WTC11 (cell line): ENCODE measurements around the gene C12orf56. TPM values are rescaled to one million over a fixed set of nuclear protein-coding genes. Genes with fewer than 3 reads are reported as not detected.

Experiments
- ATAC-seq: fragments of 200-7000 bp; cut with Tn5 transposase; 2 replicates; pipeline ENCODE4 v1.10.0; 2021; ENCODE audit warnings: mild to moderate bottlenecking, moderate library complexity
- CTCF ChIA-PET: fragments of 300-600 bp; sonication (Branson Sonifier 250); formaldehyde crosslinking; loops from one replicate; lab custom pipeline; 2021; ENCODE audit warnings: antibody characterized with exemption; lab: Charles Lee
- POLR2A ChIA-PET: fragments of 350-600 bp; sonication (Branson Sonifier 250); formaldehyde crosslinking; loops from one replicate; lab custom pipeline; 2021; ENCODE audit warnings: antibody characterized with exemption; lab: Charles Lee
- DNase-seq: peaks from one replicate; pipeline ENCODE4 v3.0.0; 2021; ENCODE audit warnings: low spot score
- H3K27ac Mint-ChIP-seq: 2 replicates; pipeline ENCODE4 v1.8.0; 2021; ENCODE audit warnings: mixed read lengths
- H3K27me3 Mint-ChIP-seq: 2 replicates; pipeline ENCODE4 v1.8.0; 2021; ENCODE audit warnings: low read depth, mild to moderate bottlenecking, moderate library complexity, mixed read lengths
- H3K36me3 Mint-ChIP-seq: 2 replicates; pipeline ENCODE4 v1.8.0; 2021; ENCODE audit warnings: mixed read lengths
- H3K4me1 Mint-ChIP-seq: 2 replicates; pipeline ENCODE4 v1.8.0; 2022; ENCODE audit warnings: mixed read lengths
- H3K4me3 Mint-ChIP-seq: 2 replicates; pipeline ENCODE4 v1.8.0; 2021; ENCODE audit warnings: mild to moderate bottlenecking, moderate library complexity, mixed read lengths
- H3K9me3 Mint-ChIP-seq: 2 replicates; pipeline ENCODE4 v1.8.0; 2021; ENCODE audit warnings: mixed read lengths
- CBFB ChIP-seq: sonication (generic); formaldehyde crosslinking; IDR thresholded peaks from 2 replicates; pipeline ENCODE4 v1.8.1; 2022; ENCODE audit warnings: mild to moderate bottlenecking, low read depth, missing genetic modification reagents
- CREB1 ChIP-seq: sonication (generic); formaldehyde crosslinking; IDR thresholded peaks from 2 replicates; pipeline ENCODE4 v1.8.0; 2023; ENCODE audit warnings: mild to moderate bottlenecking, missing genetic modification reagents
- ESRRA ChIP-seq: sonication (generic); formaldehyde crosslinking; IDR thresholded peaks from 2 replicates; pipeline ENCODE4 v1.8.1; 2022; ENCODE audit warnings: mild to moderate bottlenecking, missing genetic modification reagents, borderline replicate concordance
- ETV6 ChIP-seq: sonication (generic); formaldehyde crosslinking; IDR thresholded peaks from 2 replicates; pipeline ENCODE4 v1.8.1; 2022; ENCODE audit warnings: mild to moderate bottlenecking, missing genetic modification reagents
- FOXJ3 ChIP-seq: sonication (generic); formaldehyde crosslinking; IDR thresholded peaks from 2 replicates; pipeline ENCODE4 v1.9.0; 2021; ENCODE audit warnings: missing genetic modification reagents, mild to moderate bottlenecking, borderline replicate concordance
- NR2C2 ChIP-seq: sonication (generic); formaldehyde crosslinking; IDR thresholded peaks from 2 replicates; pipeline ENCODE4 v1.8.0; 2022; ENCODE audit warnings: mild to moderate bottlenecking, missing genetic modification reagents
- OVOL2 ChIP-seq: fragments of 250-450 bp; sonication (Bioruptor Pico); IDR thresholded peaks from 2 replicates; pipeline ENCODE4 v1.9.0; 2021; ENCODE audit warnings: mild to moderate bottlenecking, borderline replicate concordance
- RORB ChIP-seq: fragments of 250-450 bp; sonication (Bioruptor Pico); IDR thresholded peaks from 2 replicates; pipeline ENCODE4 v1.9.0; 2021; ENCODE audit warnings: mild to moderate bottlenecking
- SOX15 ChIP-seq: fragments of 250-450 bp; sonication (Bioruptor Pico); IDR thresholded peaks from 2 replicates; pipeline ENCODE4 v1.9.0; 2021; ENCODE audit warnings: mild to moderate bottlenecking
- TCF7 ChIP-seq: sonication (generic); formaldehyde crosslinking; IDR thresholded peaks from 2 replicates; pipeline ENCODE4 v1.8.0; 2022; ENCODE audit warnings: mild to moderate bottlenecking, low read depth, missing genetic modification reagents, moderate library complexity
- TEAD4 ChIP-seq: sonication (generic); formaldehyde crosslinking; IDR thresholded peaks from 2 replicates; pipeline ENCODE4 v1.8.0; 2022; ENCODE audit warnings: mild to moderate bottlenecking, missing genetic modification reagents
- ZNF263 ChIP-seq: sonication (generic); formaldehyde crosslinking; IDR thresholded peaks from 2 replicates; pipeline ENCODE4 v1.8.1; 2022; ENCODE audit warnings: low read depth, mild to moderate bottlenecking, moderate library complexity, missing genetic modification reagents
- ZNF317 ChIP-seq: sonication (generic); formaldehyde crosslinking; IDR thresholded peaks from 2 replicates; pipeline ENCODE4 v1.8.1; 2023; ENCODE audit warnings: low read depth, mild to moderate bottlenecking, moderate library complexity, missing genetic modification reagents, borderline replicate concordance
- total RNA-seq: library from RNA; stranded (reverse); gene quantifications from 3 replicates; pipeline ENCODE4 v1.2.3, GENCODE V29; 2021
- TF ChIP-seq, protein P1 (sequence below): sonication (generic); formaldehyde crosslinking; IDR thresholded peaks from 2 replicates; pipeline ENCODE4 v1.8.1; 2022; ENCODE audit warnings: low read depth, mild to moderate bottlenecking, moderate library complexity, missing genetic modification reagents, borderline replicate concordance
- TF ChIP-seq, protein P2 (sequence below): sonication (generic); formaldehyde crosslinking; IDR thresholded peaks from 2 replicates; pipeline ENCODE4 v1.8.0; 2022; ENCODE audit warnings: mild to moderate bottlenecking, missing genetic modification reagents
- TF ChIP-seq, protein P3 (sequence below): sonication (generic); formaldehyde crosslinking; IDR thresholded peaks from 2 replicates; pipeline ENCODE4 v1.8.1; 2022; ENCODE audit warnings: mild to moderate bottlenecking, missing genetic modification reagents, moderate library complexity, borderline replicate concordance
- TF ChIP-seq, protein P4 (sequence below): sonication (generic); formaldehyde crosslinking; IDR thresholded peaks from 2 replicates; pipeline ENCODE4 v1.8.1; 2023; ENCODE audit warnings: mild to moderate bottlenecking, missing genetic modification reagents
- TF ChIP-seq, protein P5 (sequence below): sonication (generic); formaldehyde crosslinking; IDR thresholded peaks from 2 replicates; pipeline ENCODE4 v1.8.1; 2022; ENCODE audit warnings: missing genetic modification reagents, borderline replicate concordance

C12orf56 gene
- total RNA-seq, 1 experiment from 2014 or later = 2.5 TPM

DNA sequence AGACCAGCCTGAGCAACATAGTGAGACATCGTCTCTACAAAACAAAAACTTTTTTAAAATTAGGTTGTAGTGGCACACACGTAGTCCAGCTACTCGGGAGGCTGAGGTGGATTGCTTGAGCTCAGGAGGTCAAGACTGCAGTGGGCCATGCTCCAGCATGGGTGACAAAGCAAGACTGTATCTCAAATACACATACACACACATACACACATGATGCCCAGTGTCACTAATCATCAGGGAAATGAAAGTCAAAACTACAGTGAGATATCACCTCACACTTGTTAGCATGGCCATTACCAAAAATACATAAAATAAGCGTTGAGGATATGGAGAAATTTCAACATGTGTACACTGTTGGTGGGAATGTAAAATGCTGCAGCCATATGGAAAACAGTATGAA is 135.3 kb downstream of the C12orf56 start:
- H3K27me3 Mint-ChIP-seq = no peaks in the 10 kb centered on the region
- ChIA-PET POLR2A (no interaction called here), CTCF (interaction anchor here (3.3 kb wide), 1 partner anchor 411 kb away, joined by 26 read pairs; the partner anchor contains the start of gene SRGAP1)
- TF ChIP-seq CBFB = no peak
- TF ChIP-seq, protein P1, sequence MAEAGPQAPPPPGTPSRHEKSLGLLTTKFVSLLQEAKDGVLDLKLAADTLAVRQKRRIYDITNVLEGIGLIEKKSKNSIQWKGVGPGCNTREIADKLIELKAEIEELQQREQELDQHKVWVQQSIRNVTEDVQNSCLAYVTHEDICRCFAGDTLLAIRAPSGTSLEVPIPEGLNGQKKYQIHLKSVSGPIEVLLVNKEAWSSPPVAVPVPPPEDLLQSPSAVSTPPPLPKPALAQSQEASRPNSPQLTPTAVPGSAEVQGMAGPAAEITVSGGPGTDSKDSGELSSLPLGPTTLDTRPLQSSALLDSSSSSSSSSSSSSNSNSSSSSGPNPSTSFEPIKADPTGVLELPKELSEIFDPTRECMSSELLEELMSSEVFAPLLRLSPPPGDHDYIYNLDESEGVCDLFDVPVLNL (CRISPR knock-in tag) = no peak
- TF ChIP-seq, protein P2, sequence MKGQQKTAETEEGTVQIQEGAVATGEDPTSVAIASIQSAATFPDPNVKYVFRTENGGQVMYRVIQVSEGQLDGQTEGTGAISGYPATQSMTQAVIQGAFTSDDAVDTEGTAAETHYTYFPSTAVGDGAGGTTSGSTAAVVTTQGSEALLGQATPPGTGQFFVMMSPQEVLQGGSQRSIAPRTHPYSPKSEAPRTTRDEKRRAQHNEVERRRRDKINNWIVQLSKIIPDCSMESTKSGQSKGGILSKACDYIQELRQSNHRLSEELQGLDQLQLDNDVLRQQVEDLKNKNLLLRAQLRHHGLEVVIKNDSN = no peak
- no peak for TF ChIP-seq TEAD4 (CRISPR knock-in tag)
- no peak for DNase-seq
- no peaks in the 10 kb centered on the region for H3K9me3 Mint-ChIP-seq
- no peaks in the 10 kb centered on the region for H3K36me3 Mint-ChIP-seq
- H3K4me3 Mint-ChIP-seq = no peak overlapping the region
- ATAC-seq = no peak
- H3K4me1 Mint-ChIP-seq = peaks cover 7% of the 10 kb centered on the region
- no peak overlapping the region for H3K27ac Mint-ChIP-seq

DNA sequence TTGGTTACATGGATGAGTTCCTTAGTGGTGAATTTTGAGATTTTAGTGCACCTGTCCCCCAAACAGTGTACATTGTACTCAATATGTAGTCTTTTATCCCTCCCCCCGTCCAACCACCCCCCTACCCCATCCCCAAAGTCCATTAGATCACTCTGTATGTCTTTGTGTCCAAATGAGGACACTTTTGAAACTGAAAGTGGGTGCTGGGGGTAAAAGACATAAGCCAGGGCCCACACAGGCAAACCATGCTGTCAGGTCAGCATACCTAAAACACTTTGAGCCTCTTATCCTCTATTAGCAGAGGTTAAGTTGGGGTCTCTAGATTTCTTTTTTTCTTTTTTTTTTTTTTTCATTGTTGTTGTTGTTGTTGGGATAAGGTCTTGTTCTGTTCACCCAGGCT is 137.2 kb downstream of the C12orf56 start:
- H3K9me3 Mint-ChIP-seq = no peaks in the 10 kb centered on the region
- no peaks in the 10 kb centered on the region for H3K36me3 Mint-ChIP-seq

DNA sequence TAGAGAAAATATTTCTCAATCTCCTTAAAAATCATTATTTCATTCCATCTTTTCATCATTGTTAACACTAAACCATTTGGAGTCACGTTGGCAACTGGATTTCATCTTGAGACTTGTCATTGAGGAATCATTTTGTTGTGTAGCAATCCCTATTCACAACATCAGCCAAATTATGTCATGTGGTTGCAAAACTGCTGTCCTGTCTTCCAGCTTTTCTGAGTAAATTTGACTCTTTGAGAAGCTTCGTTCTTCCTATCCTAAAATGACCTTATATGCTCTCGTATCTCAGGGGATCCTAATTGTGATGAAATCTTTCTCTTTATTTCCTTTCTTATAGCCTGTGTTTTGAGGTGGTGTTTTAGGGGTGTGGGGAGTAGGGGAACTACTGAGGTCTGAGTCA is 137.9 kb downstream of the C12orf56 start:
- POLR2A ChIA-PET = no interaction called here
- Mint-ChIP-seq H3K36me3 (no peaks in the 10 kb centered on the region), H3K9me3 (no peaks in the 10 kb centered on the region), H3K27ac (no peak overlapping the region), H3K27me3 (no peaks in the 10 kb centered on the region), H3K4me3 (no peak overlapping the region), H3K4me1 (peaks cover 7% of the 10 kb centered on the region)
- CTCF ChIA-PET = no interaction called here
- DNase-seq (no peak), ATAC-seq (no peak)
- no peak for TF ChIP-seq ETV6 (CRISPR knock-in tag)
- TF ChIP-seq CREB1 (CRISPR knock-in tag) = no peak
- TF ChIP-seq OVOL2 = no peak
- no peak for TF ChIP-seq SOX15
- TF ChIP-seq, protein P3, sequence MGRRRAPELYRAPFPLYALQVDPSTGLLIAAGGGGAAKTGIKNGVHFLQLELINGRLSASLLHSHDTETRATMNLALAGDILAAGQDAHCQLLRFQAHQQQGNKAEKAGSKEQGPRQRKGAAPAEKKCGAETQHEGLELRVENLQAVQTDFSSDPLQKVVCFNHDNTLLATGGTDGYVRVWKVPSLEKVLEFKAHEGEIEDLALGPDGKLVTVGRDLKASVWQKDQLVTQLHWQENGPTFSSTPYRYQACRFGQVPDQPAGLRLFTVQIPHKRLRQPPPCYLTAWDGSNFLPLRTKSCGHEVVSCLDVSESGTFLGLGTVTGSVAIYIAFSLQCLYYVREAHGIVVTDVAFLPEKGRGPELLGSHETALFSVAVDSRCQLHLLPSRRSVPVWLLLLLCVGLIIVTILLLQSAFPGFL (CRISPR knock-in tag) = no peak
- no peak for TF ChIP-seq ZNF263 (CRISPR knock-in tag)
- TF ChIP-seq NR2C2 = no peak

More for the DNA sequence above, 137.2 kb downstream of the C12orf56 start:
- Mint-ChIP-seq H3K27ac (no peak overlapping the region), H3K4me1 (peaks cover 7% of the 10 kb centered on the region), H3K27me3 (no peaks in the 10 kb centered on the region), H3K4me3 (no peak overlapping the region)
- ATAC-seq (no peak), DNase-seq (no peak)
- CTCF ChIA-PET = no interaction called here
- POLR2A ChIA-PET = no interaction called here
- TF ChIP-seq FOXJ3 (no peak), TCF7 (no peak), RORB (CRISPR knock-in tag) (no peak)

DNA sequence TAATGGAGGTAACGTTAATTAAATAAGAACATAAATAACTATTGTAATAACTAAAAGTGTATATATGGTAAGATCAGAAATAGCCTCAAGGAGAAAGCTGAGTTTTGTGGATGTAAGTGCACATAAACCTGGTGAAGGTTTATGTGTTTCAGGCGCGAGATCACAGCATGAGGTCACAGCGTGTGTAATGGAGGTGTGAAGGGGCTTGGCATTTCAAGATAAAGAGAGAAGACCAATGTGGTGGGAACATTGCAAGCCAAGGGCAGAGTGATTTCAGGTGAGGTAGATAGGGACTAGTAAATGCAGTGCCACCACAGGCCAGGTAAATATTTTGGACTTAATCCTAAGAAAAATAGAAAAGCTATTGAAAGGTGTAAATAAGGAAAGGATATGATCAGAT is 146.7 kb downstream of the C12orf56 start:
- Mint-ChIP-seq H3K4me1 (peaks cover 8% of the 10 kb centered on the region; the same call in 1 of the 2 replicates), H3K9me3 (no peaks in the 10 kb centered on the region), H3K4me3 (no peak overlapping the region), H3K36me3 (no peaks in the 10 kb centered on the region), H3K27ac (no peak overlapping the region), H3K27me3 (no peaks in the 10 kb centered on the region)
- DNase-seq (no peak), ATAC-seq (no peak)
- ChIA-PET POLR2A (no interaction called here), CTCF (interaction anchor here (0.8 to 1.2 kb wide), 2 partner anchors 13 to 399 kb away, joined by 3 read pairs; no protein-coding TSS in a partner anchor)
- TF ChIP-seq ZNF317 (CRISPR knock-in tag) (no peak), ESRRA (CRISPR knock-in tag) (no peak)
- TF ChIP-seq, protein P4, sequence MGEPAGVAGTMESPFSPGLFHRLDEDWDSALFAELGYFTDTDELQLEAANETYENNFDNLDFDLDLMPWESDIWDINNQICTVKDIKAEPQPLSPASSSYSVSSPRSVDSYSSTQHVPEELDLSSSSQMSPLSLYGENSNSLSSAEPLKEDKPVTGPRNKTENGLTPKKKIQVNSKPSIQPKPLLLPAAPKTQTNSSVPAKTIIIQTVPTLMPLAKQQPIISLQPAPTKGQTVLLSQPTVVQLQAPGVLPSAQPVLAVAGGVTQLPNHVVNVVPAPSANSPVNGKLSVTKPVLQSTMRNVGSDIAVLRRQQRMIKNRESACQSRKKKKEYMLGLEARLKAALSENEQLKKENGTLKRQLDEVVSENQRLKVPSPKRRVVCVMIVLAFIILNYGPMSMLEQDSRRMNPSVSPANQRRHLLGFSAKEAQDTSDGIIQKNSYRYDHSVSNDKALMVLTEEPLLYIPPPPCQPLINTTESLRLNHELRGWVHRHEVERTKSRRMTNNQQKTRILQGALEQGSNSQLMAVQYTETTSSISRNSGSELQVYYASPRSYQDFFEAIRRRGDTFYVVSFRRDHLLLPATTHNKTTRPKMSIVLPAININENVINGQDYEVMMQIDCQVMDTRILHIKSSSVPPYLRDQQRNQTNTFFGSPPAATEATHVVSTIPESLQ (CRISPR knock-in tag) = no peak
- TF ChIP-seq, protein P5, sequence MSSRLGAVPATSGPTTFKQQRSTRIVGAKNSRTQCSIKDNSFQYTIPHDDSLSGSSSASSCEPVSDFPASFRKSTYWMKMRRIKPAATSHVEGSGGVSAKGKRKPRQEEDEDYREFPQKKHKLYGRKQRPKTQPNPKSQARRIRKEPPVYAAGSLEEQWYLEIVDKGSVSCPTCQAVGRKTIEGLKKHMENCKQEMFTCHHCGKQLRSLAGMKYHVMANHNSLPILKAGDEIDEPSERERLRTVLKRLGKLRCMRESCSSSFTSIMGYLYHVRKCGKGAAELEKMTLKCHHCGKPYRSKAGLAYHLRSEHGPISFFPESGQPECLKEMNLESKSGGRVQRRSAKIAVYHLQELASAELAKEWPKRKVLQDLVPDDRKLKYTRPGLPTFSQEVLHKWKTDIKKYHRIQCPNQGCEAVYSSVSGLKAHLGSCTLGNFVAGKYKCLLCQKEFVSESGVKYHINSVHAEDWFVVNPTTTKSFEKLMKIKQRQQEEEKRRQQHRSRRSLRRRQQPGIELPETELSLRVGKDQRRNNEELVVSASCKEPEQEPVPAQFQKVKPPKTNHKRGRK (CRISPR knock-in tag) = no peak
